Loucy (cell line): ENCODE results near the gene OTOS.

ENCODE experiments used
- H2AFZ ChIP-seq: fragments of 200-600 bp; sonication (generic); 2 replicates; pipeline ENCODE4 v1.6.0; 2016; ENCODE audit warnings: antibody characterized with exemption, mild to moderate bottlenecking, low read length, moderate library complexity
- H3F3A ChIP-seq: fragments of 200-600 bp; 2 replicates; pipeline ENCODE4 v1.6.0; 2016; ENCODE audit warnings: antibody characterized with exemption, low read depth, mild to moderate bottlenecking
- H3K27me3 ChIP-seq: fragments of 200-600 bp; sonication (generic); 2 replicates; pipeline ENCODE4 v1.6.1; 2014; ENCODE audit warnings: low read length, mild to moderate bottlenecking; ENCODE audit not compliant: insufficient read depth, poor library complexity, severe bottlenecking
- H3K36me3 ChIP-seq: fragments of 200-600 bp; sonication (generic); 2 replicates; pipeline ENCODE4 v1.6.1; 2016; ENCODE audit warnings: low read length; ENCODE audit not compliant: insufficient read depth
- H3K4me1 ChIP-seq: fragments of 200-600 bp; sonication (generic); 2 replicates; pipeline ENCODE4 v1.5.1; 2014; ENCODE audit warnings: low read length, mild to moderate bottlenecking; ENCODE audit not compliant: insufficient read depth, poor library complexity, severe bottlenecking
- H3K4me2 ChIP-seq: fragments of 200-600 bp; sonication (generic); 2 replicates; pipeline ENCODE4 v1.6.0; 2014; ENCODE audit warnings: antibody characterized with exemption, low read length, low read depth, mild to moderate bottlenecking; ENCODE audit not compliant: poor library complexity, severe bottlenecking
- H3K4me3 ChIP-seq: fragments of 200-600 bp; sonication (generic); 2 replicates; pipeline ENCODE4 v1.5.1; 2014; ENCODE audit warnings: low read length, mild to moderate bottlenecking, mixed read lengths; ENCODE audit not compliant: poor library complexity, severe bottlenecking
- H3K79me2 ChIP-seq: fragments of 200-600 bp; sonication (generic); 2 replicates; pipeline ENCODE4 v1.6.1; 2014; ENCODE audit warnings: low read length; ENCODE audit not compliant: insufficient read depth
- H3K9ac ChIP-seq: fragments of 200-600 bp; sonication (generic); 2 replicates; pipeline ENCODE4 v1.6.0; 2014; ENCODE audit warnings: mild to moderate bottlenecking, low read depth, low read length, moderate library complexity; ENCODE audit not compliant: poor library complexity, severe bottlenecking
- H3K9me2 ChIP-seq: fragments of 200-600 bp; sonication (generic); replicated peaks from 2 replicates; pipeline ENCODE4 v1.6.1; 2016; ENCODE audit warnings: low read depth, low read length, mixed read lengths
- H3K9me3 ChIP-seq: fragments of 200-600 bp; sonication (generic); 2 replicates; pipeline ENCODE4 v1.6.1; 2014; ENCODE audit warnings: mild to moderate bottlenecking, antibody characterized with exemption, low read length, low read depth; ENCODE audit not compliant: insufficient read depth
- H4K20me1 ChIP-seq: fragments of 200-600 bp; sonication (generic); 2 replicates; pipeline ENCODE4 v1.6.0; 2014; ENCODE audit warnings: antibody characterized with exemption, low read length, mild to moderate bottlenecking; ENCODE audit not compliant: insufficient read depth, poor library complexity, severe bottlenecking
- EZH2phosphoT487 ChIP-seq: fragments of 200-600 bp; IDR thresholded peaks from 2 replicates; pipeline ENCODE4 v1.6.1; 2018; ENCODE audit warnings: antibody characterized with exemption, mild to moderate bottlenecking, moderate library complexity, borderline replicate concordance
- TF ChIP-seq, protein P1 (sequence below): fragments of 200-600 bp; sonication (generic); conservative IDR thresholded peaks from 2 replicates; pipeline ENCODE4 v1.5.1; 2014; ENCODE audit warnings: mild to moderate bottlenecking, antibody characterized with exemption, low read length

The OTOS gene

DNA sequence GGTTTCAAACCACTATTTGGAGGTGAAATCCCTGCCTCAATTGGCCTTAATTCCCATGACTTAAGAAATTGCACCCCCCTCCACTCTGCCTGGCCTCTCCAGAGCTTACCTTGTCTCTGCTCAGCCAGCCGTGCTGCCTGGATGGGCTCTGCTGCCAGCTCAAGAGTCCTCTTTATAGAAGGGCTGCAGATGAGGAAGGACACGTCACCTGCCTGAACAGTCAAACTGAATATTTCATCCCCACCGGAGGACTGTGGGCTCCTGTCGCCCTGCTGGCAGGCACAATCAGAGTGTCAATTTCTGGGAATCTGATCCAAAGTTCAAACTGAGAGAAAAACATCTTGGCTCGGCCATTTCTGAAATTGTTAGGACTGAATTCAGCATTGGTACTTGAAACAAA lies at the start of gene OTOS:
TSS of gene OTOS (minus strand) at position 148 of the 400 bp plus-strand sequence. CDS start 332 bp downstream, outside the sequence.
- no peak within 1 kb of the TSS for H3K4me2 ChIP-seq
- H3K4me3 ChIP-seq, result no peak within 1 kb of the TSS
- no peak for TF ChIP-seq EZH2phosphoT487
- TF ChIP-seq, protein P1, sequence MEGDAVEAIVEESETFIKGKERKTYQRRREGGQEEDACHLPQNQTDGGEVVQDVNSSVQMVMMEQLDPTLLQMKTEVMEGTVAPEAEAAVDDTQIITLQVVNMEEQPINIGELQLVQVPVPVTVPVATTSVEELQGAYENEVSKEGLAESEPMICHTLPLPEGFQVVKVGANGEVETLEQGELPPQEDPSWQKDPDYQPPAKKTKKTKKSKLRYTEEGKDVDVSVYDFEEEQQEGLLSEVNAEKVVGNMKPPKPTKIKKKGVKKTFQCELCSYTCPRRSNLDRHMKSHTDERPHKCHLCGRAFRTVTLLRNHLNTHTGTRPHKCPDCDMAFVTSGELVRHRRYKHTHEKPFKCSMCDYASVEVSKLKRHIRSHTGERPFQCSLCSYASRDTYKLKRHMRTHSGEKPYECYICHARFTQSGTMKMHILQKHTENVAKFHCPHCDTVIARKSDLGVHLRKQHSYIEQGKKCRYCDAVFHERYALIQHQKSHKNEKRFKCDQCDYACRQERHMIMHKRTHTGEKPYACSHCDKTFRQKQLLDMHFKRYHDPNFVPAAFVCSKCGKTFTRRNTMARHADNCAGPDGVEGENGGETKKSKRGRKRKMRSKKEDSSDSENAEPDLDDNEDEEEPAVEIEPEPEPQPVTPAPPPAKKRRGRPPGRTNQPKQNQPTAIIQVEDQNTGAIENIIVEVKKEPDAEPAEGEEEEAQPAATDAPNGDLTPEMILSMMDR, result no peak
- no peaks in the 10 kb centered on the region for H3K9me3 ChIP-seq
- H3K27me3 ChIP-seq, result no peaks in the 10 kb centered on the region
- no peaks in the 10 kb centered on the region for H4K20me1 ChIP-seq
- peaks cover 6% of the 10 kb centered on the region for H3K79me2 ChIP-seq
- H3K4me1 ChIP-seq, result peaks cover 6% of the 10 kb centered on the region
- no peaks in the 10 kb centered on the region for H3K9me2 ChIP-seq
- H3K9ac ChIP-seq, result no peak within 1 kb of the TSS
- H3K36me3 ChIP-seq, result no peaks in the 10 kb centered on the region
- H2AFZ ChIP-seq, result no peak within 1 kb of the TSS
- no peaks in the 10 kb centered on the region for H3F3A ChIP-seq

DNA sequence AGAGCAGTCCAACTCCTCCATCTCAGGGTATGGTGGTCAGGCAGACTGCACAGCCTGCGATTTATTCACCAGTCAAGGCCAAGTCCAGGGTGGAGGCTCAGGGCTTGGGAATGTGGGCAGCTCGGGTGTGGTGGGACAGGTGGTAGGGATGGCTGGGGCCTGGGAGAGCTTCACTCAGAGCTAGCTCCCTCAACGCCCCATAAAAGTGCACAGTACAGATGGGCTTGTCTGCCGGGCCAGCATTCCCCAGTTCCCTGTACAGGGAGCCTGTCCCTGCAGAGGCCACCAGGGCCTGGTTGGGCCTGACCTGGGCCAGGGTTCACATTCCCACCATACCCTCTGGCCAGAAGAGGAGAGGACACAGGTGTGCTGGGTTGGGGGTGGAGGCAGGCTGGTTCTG lies 49.2 kb upstream of the OTOS start:
- Histone ChIP-seq H3K9ac (no peak overlapping the region), H3K36me3 (no peaks in the 10 kb centered on the region), H2AFZ (no peak overlapping the region), H3K79me2 (no peaks in the 10 kb centered on the region), H3K27me3 (no peaks in the 10 kb centered on the region), H3F3A (no peaks in the 10 kb centered on the region), H3K9me3 (peaks cover 10% of the 10 kb centered on the region; the same call in 1 of the 2 replicates), H3K4me2 (no peak overlapping the region), H4K20me1 (no peaks in the 10 kb centered on the region), H3K4me1 (no peaks in the 10 kb centered on the region), H3K9me2 (no peaks in the 10 kb centered on the region), H3K4me3 (no peak overlapping the region)
- TF ChIP-seq EZH2phosphoT487, result no peak
- TF ChIP-seq, protein P1, result no peak

DNA sequence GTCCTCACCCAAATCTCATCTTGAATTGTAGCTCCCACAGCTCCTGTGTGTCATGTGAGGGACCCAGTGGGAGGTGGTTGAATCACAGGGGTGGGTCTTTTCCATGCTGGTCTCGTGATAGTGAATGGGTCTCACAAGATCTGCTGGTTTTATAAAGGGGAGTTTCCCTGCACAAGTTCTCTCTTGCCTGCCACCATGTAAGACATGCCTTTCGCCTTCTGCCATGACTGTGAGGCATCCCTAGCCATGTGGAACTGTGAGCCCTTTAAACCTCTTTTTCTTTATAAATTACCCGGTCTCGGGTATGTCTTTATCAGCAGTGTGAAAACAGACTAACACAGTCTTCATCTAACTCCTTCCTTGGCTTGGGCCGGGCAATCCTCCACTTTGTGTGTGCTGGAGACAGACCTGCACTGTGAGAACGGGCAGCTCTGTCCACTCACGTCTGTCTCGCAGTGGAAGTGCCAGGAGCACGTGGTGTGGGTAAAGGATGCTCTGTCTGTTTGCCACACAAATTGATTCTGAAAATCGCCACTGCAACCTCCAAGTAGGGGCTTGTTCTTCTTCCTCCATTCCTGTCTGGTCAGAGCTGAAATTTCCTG lies 47.6 kb upstream of the OTOS start:
- Histone ChIP-seq H3K9ac (no peak overlapping the region), H3K79me2 (no peaks in the 10 kb centered on the region), H4K20me1 (no peaks in the 10 kb centered on the region)

More for the DNA sequence above, 47.6 kb upstream of the OTOS start:
- Histone ChIP-seq H3K4me2 (no peak overlapping the region), H3K9me2 (no peaks in the 10 kb centered on the region), H3K9me3 (peaks cover 10% of the 10 kb centered on the region; the same call in 1 of the 2 replicates), H3K4me3 (no peak overlapping the region), H3K4me1 (no peaks in the 10 kb centered on the region), H3K36me3 (no peaks in the 10 kb centered on the region), H2AFZ (no peak overlapping the region), H3K27me3 (no peaks in the 10 kb centered on the region), H3F3A (no peaks in the 10 kb centered on the region)
- TF ChIP-seq EZH2phosphoT487, result no peak
- TF ChIP-seq, protein P1, result no peak
